Stimulated activated CD4-positive, alpha-beta T cell treated with anti-CD3 and anti-CD28 coated beads, TNF-alpha, amount 100 ng/mL, for 1 hour (primary cell): ENCODE data around the gene GREB1L.

ENCODE experiments used
- DNase-seq, 3 donors: peaks; one replicate each; pipeline ENCODE4 v3.0.0-alpha.2; 2020; ENCODE audit warnings: low read depth in 3 of 3, low spot score in 1 of 3

GREB1L gene

GRCh38 chr18:21483051-21483450, 241.0 kb downstream of the GREB1L start:
- DNase-seq: no peak

GRCh38 chr18:21484851-21485636, 243.0 kb downstream of the GREB1L start:
- no peak for DNase-seq

- no peak for DNase-seq
Measured at GRCh38 chr18:21486905-21487437, 244.9 kb downstream of the GREB1L start.

- peak in 1 of 3 donors; percentile 1 for DNase-seq
Measured at GRCh38 chr18:21489119-21489750, 247.2 kb downstream of the GREB1L start.

GRCh38 chr18:21489919-21490495, 248.0 kb downstream of the GREB1L start:
- no peak for DNase-seq

GRCh38 chr18:21490748-21491147, 248.7 kb downstream of the GREB1L start:
- no peak for DNase-seq

- no peak for DNase-seq
Measured at GRCh38 chr18:21496277-21496835, 254.3 kb downstream of the GREB1L start.

GRCh38 chr18:21499997-21500396, 258.0 kb downstream of the GREB1L start:
- DNase-seq: no peak

GRCh38 chr18:21502661-21503060, 260.6 kb downstream of the GREB1L start:
- no peak for DNase-seq

GRCh38 chr18:21507913-21508701, 266.1 kb downstream of the GREB1L start:
- DNase-seq: no peak

GRCh38 chr18:21509062-21509461, 267.0 kb downstream of the GREB1L start:
- no peak for DNase-seq

- DNase-seq: no peak
Measured at GRCh38 chr18:21513292-21513691, 271.3 kb downstream of the GREB1L start.

- no peak for DNase-seq
Measured at GRCh38 chr18:21513741-21514140, 271.7 kb downstream of the GREB1L start.

GRCh38 chr18:21522530-21522929, 280.5 kb downstream of the GREB1L start:
- DNase-seq: no peak

- DNase-seq: no peak
Measured at GRCh38 chr18:21525916-21526315, 283.9 kb downstream of the GREB1L start.

GRCh38 chr18:21526463-21526862, 284.4 kb downstream of the GREB1L start:
- no peak for DNase-seq

- no peak for DNase-seq
Measured at GRCh38 chr18:21534327-21534726, 292.3 kb downstream of the GREB1L start.

GRCh38 chr18:21538230-21538629, 296.2 kb downstream of the GREB1L start:
- no peak for DNase-seq

GRCh38 chr18:21546423-21546822, 304.4 kb downstream of the GREB1L start:
- DNase-seq: no peak

- DNase-seq: no peak
Measured at GRCh38 chr18:21548647-21549046, 306.6 kb downstream of the GREB1L start.

- DNase-seq: no peak
Measured at GRCh38 chr18:21550510-21550970, 308.5 kb downstream of the GREB1L start.
